HL-60 (cell line): Measurements from ENCODE around the gene FAM184A.

Experiments
- DNase-seq, 2 experiments: peaks; one replicate each; pipeline ENCODE4 v3.0.0-alpha.2; 2010 to 2020; ENCODE audit warnings: low read depth in 1 of 2, low spot score in 1 of 2
- H3K27ac ChIP-seq: fragments of 250-450 bp; sonication (Bioruptor Pico); replicated peaks from 2 replicates; pipeline ENCODE4 v1.5.1; 2020; ENCODE audit warnings: mild to moderate bottlenecking, moderate library complexity
- H3K27me3 ChIP-seq: fragments of 250-450 bp; sonication (Bioruptor Pico); 2 replicates; pipeline ENCODE4 v1.5.1; 2021; ENCODE audit warnings: mild to moderate bottlenecking, moderate library complexity; ENCODE audit not compliant: insufficient read depth, poor library complexity, severe bottlenecking
- H3K4me3 ChIP-seq: replicated peaks from 2 replicates; pipeline ENCODE4 v1.5.1; 2011; ENCODE audit warnings: mild to moderate bottlenecking, control low read depth, low read length; ENCODE audit not compliant: insufficient read depth
- CTCF ChIP-seq: IDR thresholded peaks from one replicate; pipeline ENCODE4 v1.5.1; 2011; ENCODE audit warnings: low read length, control low read depth, inconsistent platforms; ENCODE audit not compliant: insufficient read depth
- GABPA ChIP-seq: IDR thresholded peaks from 2 replicates; pipeline ENCODE4 v1.6.1; 2012; ENCODE audit warnings: low read depth
- POLR2AphosphoS5 ChIP-seq: IDR thresholded peaks from 2 replicates; pipeline ENCODE4 v1.6.1; 2012; ENCODE audit warnings: low read depth
- REST ChIP-seq: IDR thresholded peaks from 2 replicates; pipeline ENCODE4 v1.6.1; 2012; ENCODE audit warnings: low read depth; ENCODE audit not compliant: insufficient replicate concordance
- SPI1 ChIP-seq: IDR thresholded peaks from 2 replicates; pipeline ENCODE4 v1.6.1; 2012; ENCODE audit warnings: low read depth, mild to moderate bottlenecking, borderline replicate concordance

The FAM184A gene

GRCh38 chr6:118963003-118963402 lies 115.5 kb downstream of the FAM184A start:
- no peak overlapping the region for H3K4me3 ChIP-seq
- H3K27me3 ChIP-seq, result no peaks in the 10 kb centered on the region
- no peak for TF ChIP-seq SPI1
- TF ChIP-seq POLR2AphosphoS5, result no peak
- no peak for TF ChIP-seq CTCF
- TF ChIP-seq REST, result no peak
- TF ChIP-seq GABPA, result no peak
- no peak for DNase-seq
- H3K27ac ChIP-seq, result no peak overlapping the region

- H3K27ac ChIP-seq, result no peak overlapping the region
- DNase-seq, result no peak
- no peak for TF ChIP-seq REST
- TF ChIP-seq CTCF, result no peak
- no peak for TF ChIP-seq POLR2AphosphoS5
- no peak for TF ChIP-seq SPI1
- TF ChIP-seq GABPA, result no peak
These were observed 118.6 kb downstream of the FAM184A start for GRCh38 chr6:118959903-118960302.

GRCh38 chr6:118953391-118953790 lies 125.1 kb downstream of the FAM184A start:
- Histone ChIP-seq H3K4me3 (no peak overlapping the region), H3K27ac (no peak overlapping the region), H3K27me3 (no peaks in the 10 kb centered on the region)
- TF ChIP-seq REST, result no peak
- no peak for TF ChIP-seq SPI1
- no peak for TF ChIP-seq GABPA
- TF ChIP-seq POLR2AphosphoS5, result no peak
- TF ChIP-seq CTCF, result no peak
- no peak for DNase-seq

More at GRCh38 chr6:118959903-118960302, 118.6 kb downstream of the FAM184A start:
- no peak overlapping the region for H3K4me3 ChIP-seq
- H3K27me3 ChIP-seq, result no peaks in the 10 kb centered on the region
